ENCODE data around the gene GPR157. TPM values are rescaled to one million over a fixed set of nuclear protein-coding genes. Genes with fewer than 3 reads are reported as not detected.

The GPR157 gene
- total and polyA plus RNA-seq, 10 of the 15 experiments (the other 5 are each of a cell fraction or from before 2014, with no cell fraction given): 0.66 to 15.9 (median 3.1) TPM

GRCh38 chr1:9066945-9067807, 61.7 kb downstream of the GPR157 start (continued):
- no peak for TF ChIP-seq REST (IDR thresholded peaks at IDR 0.05; ENCODE audit: low read depth, low read length)
- peak in 1 of 2 experiments; percentile 31; a peak in 1 of 4 replicates for TF ChIP-seq EP300 (IDR thresholded peaks at IDR 0.05; ENCODE audit: borderline replicate concordance in 1 of 2, control insufficient read depth in 1 of 2, low read depth in 2 of 2, low read length in 2 of 2)
- TF ChIP-seq RAD21 (IDR thresholded peaks at IDR 0.05; ENCODE audit: insufficient read depth, low read depth, low read length): peak; percentile 19; the same call in 1 of the 2 replicates
- TF ChIP-seq MAX (IDR thresholded peaks at IDR 0.05; ENCODE audit: low read depth, low read length): peak; percentile 91
- peak; percentile 11 for TF ChIP-seq USF1 (IDR thresholded peaks at IDR 0.05; ENCODE audit: borderline replicate concordance, extremely low read length, insufficient read depth, low read depth, low read length)
- 0 out of 2 replicates have a peak, but pooled peaks have one; percentile 31 for TF ChIP-seq CREB1 (IDR thresholded peaks at IDR 0.05; ENCODE audit: low read depth)
- TF ChIP-seq STAT1 (conservative IDR thresholded peaks at IDR 0.05): no peak
- no peak for TF ChIP-seq ZBTB33 (IDR thresholded peaks at IDR 0.05)
- no peak for TF ChIP-seq MEF2A (IDR thresholded peaks at IDR 0.05; ENCODE audit: insufficient read depth, low read depth, low read length)
- TF ChIP-seq MLLT1 (IDR thresholded peaks at IDR 0.05): no peak
- 0 out of 2 replicates have a peak, but pooled peaks have one; percentile 47 for TF ChIP-seq SIN3A (IDR thresholded peaks at IDR 0.05; ENCODE audit: low read depth, low read length)
- peak; percentile 48 for TF ChIP-seq POLR2A (IDR thresholded peaks at IDR 0.05; ENCODE audit: low read depth, low read length)
- no peak for TF ChIP-seq IRF4 (IDR thresholded peaks at IDR 0.05; ENCODE audit: low read depth, low read length)
- 0 out of 2 replicates have a peak, but pooled peaks have one; percentile 19 for TF ChIP-seq CHD2 (IDR thresholded peaks at IDR 0.05; ENCODE audit: borderline replicate concordance, low read depth, low read length)
- TF ChIP-seq RELB (IDR thresholded peaks at IDR 0.05; ENCODE audit: low read depth): peak; percentile 33; the same call in 1 of the 2 replicates
